ENCODE results near the gene TRRAP.
A peak's percentile ranks its signal among the peaks of the same experiment; 100 is the strongest.
"Not testable (repeated sequence)": the region's sequence is repeated elsewhere in the genome, so short reads cannot be mapped to it uniquely, and the experiment has no call there.

Gene TRRAP

GRCh38 chr7:99033765-99034164, 155.4 kb downstream of the TRRAP start:
- DNase-seq = no peak

GRCh38 chr7:99034932-99035722, 156.8 kb downstream of the TRRAP start:
- DNase-seq = no peak

GRCh38 chr7:99035723-99036545, 157.6 kb downstream of the TRRAP start:
- no peak for DNase-seq

GRCh38 chr7:99036546-99037111, 158.3 kb downstream of the TRRAP start:
- no peak for DNase-seq

DNA sequence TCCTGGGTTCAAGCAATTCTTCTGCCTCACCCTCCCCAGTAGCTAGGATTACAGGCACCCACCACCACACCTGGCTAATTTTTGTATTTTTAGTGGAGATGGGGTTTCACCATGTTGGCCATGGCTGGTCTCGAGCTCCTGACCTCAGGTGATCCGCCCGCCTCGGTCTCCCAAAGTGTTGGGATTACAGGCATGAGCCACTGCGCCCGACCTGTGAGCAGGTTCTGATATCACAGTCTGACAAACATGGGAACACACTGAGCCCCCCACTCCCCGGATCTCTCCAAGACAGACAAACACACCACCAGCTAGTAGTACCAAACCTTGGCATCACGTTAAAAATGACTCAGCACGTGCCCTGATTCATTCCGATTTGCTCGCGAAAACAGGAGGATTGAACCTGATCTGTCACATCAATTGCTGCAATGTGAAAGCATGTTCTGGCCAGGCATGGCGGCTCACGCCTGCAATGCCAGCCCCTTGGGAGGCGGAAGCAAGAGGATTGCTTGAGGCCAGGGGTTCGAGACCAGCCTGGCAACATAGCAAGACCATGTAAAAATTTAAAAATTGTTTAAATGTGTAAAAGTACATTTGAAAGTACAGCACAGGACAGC, 159.1 kb downstream of the TRRAP start:
- no peak for DNase-seq

- DNase-seq = no peak
These were observed 159.9 kb downstream of the TRRAP start for GRCh38 chr7:99038086-99038855.

DNA sequence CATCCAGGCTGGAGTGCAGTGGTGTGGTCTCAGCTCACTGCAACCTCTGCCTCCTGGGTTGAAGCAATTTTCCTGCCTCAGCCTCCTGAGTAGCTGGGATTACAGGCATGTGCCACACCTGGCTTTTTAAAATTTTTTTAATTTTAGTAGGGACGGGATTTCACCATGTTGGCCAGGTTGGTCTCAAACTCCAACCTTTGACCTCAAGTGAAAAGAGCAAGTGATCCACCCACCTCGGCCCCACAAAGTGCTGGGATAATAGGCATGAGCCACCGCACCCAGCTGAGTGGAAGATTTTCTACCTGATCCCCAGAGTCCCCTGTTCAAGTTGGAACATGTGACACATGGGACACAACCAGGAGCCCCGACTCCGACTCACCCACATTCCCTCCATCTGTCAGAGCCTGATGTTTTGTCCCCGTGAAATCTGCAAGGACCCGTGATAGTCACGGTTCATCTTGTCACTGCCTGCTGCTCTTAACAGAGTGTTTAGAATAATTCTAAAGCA, 161.1 kb downstream of the TRRAP start:
- DNase-seq = no peak

DNA sequence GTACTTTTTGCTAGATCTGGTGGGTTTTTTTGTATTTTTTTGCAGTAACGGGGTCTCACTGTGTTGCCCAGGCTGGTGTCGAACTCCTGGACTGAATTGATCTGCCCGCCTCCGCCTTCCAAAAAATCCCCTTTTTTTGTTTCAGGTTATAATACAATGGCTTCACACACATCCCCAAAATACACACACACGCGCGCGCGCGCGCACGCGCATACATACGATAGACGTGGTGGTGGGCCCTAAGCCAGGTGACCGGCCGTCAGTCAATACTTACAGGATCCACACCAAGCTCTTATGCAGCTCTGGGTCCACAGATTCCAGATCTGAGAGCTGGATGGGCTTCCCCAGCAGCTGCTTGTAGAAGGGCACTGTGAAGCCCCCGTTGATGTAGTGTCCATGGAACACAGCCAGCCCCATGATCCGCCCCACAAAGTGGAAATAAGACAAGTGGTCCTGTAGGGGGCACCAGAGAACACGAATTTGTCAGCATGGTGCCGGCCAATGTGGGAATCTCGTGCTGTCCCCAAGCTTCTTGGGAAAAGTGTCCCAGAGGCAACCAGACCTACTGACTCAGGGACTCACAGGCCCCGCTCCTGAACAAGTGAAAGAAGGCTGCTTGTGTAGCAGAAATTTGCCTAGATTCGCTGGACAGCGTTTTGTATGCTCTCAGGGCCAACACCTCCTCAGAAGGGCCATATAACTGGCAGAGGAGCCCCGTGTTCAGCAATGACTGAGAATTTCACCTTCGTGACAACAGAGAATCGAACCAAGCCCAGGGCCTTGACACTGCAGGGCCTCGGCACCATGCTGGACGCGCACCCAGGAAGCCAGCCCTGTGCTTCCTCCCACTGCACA, 162.0 kb downstream of the TRRAP start:
- DNase-seq = peak; percentile 48

- no peak for DNase-seq
These were observed 163.2 kb downstream of the TRRAP start for GRCh38 chr7:99041526-99041925.

- no peak for DNase-seq
These were observed 164.6 kb downstream of the TRRAP start for GRCh38 chr7:99042957-99043356.

GRCh38 chr7:99044858-99045257, 166.5 kb downstream of the TRRAP start:
- not testable (repeated sequence) for DNase-seq

DNA sequence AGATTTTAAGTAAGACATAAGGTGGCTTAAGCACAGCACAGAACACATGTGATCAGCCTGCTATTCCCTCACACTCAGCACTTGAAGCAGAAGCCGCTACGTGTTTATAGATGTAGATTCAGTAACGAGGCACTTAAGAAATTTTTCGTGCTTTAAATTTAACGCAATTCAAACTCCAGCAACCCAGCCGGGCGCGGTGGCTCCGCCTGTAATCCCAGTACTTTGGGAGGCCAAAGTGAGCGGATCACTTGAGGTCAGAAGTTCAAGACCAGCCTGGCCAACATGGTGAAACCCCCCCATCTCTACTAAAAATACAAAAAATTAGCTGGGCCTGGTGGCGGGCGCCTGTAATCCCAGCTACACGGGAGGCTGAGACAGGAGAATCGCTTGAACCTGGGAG, 167.9 kb downstream of the TRRAP start:
- not testable (repeated sequence) for DNase-seq

GRCh38 chr7:99046722-99047121, 168.4 kb downstream of the TRRAP start:
- DNase-seq = no peak

DNA sequence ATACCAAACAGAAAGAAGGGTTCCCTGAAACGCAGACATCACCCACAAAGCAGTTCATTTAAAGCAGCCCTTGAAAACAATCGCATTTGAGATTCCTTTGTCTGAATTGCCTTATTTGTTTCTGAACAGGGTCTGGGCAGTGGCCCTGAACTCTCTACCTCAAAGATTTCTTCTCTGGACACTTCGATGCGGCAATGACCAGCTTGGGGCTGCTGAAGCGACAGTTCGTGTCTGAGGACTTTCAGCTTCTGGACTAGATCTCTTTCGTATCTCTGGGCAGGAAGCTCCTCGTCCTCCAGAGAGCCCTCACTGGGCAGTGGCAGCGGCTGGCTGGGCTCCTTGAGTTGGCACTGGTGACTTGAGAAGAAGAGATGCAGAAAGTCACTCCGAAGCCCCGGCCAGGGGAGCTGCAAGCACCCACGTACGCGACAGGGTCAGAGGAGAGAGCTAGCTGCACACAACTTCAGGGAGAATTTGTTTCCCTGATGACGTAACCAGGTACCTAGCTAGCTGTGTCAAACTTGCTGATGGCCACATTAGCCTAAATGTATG, 169.3 kb downstream of the TRRAP start:
- no peak for DNase-seq

DNA sequence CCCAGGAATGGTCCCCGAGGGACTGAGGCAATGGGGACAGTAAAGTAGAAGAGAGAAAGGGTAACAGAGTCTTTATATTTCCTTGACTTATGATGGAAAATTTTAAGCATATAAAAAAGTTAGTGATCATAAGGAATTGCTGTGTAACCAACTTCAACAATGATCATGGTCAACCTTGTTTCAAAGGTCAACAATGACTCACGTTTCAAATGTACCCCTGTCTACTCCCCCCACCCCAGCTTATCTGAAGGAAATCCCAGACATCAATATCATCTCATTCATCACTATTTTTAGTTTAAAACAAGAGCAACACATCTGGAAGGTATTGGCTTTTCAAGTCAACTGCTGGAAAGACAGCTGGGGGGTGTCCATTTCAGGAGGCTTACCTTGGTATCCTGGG, 172.6 kb downstream of the TRRAP start:
- DNase-seq = no peak

- DNase-seq = no peak
These were observed 176.4 kb downstream of the TRRAP start for GRCh38 chr7:99054781-99055180.

- DNase-seq = no peak
These were observed 182.9 kb downstream of the TRRAP start for GRCh38 chr7:99061001-99061776.

Data from activated T-cell treated with anti-CD3 and anti-CD28 coated beads for 4 hours (primary cell).